ENCODE results near the gene TNNI2.
"Not testable (repeated sequence)": the region's sequence is repeated elsewhere in the genome, so short reads cannot be mapped to it uniquely, and the experiment has no call there.

TNNI2 gene

GRCh38 chr11:1882265-1883238 is 43.8 kb downstream of the TNNI2 start:
- in situ Hi-C loops (cut with MboI; ENCODE audit: low sequenced_read_pairs) = no loop called here

GRCh38 chr11:1883346-1884302 is 44.8 kb downstream of the TNNI2 start:
- in situ Hi-C loops (cut with MboI; ENCODE audit: low sequenced_read_pairs) = no loop called here

- in situ Hi-C loops (cut with MboI; ENCODE audit: low sequenced_read_pairs) = no loop called here
Observed at GRCh38 chr11:1884303-1884700, 45.5 kb downstream of the TNNI2 start.

GRCh38 chr11:1886551-1886950 is 47.8 kb downstream of the TNNI2 start:
- in situ Hi-C loops (cut with MboI; ENCODE audit: low sequenced_read_pairs) = not testable (repeated sequence)

- in situ Hi-C loops (cut with MboI; ENCODE audit: low sequenced_read_pairs) = no loop called here
Observed at GRCh38 chr11:1887451-1888346, 48.9 kb downstream of the TNNI2 start.

GRCh38 chr11:1888347-1888753 is 49.6 kb downstream of the TNNI2 start:
- in situ Hi-C loops (cut with MboI; ENCODE audit: low sequenced_read_pairs) = no loop called here

GRCh38 chr11:1888811-1889210 is 50.0 kb downstream of the TNNI2 start:
- in situ Hi-C loops (cut with MboI; ENCODE audit: low sequenced_read_pairs) = no loop called here

GRCh38 chr11:1889224-1889930 is 50.6 kb downstream of the TNNI2 start:
- in situ Hi-C loops (cut with MboI; ENCODE audit: low sequenced_read_pairs) = no loop called here

- in situ Hi-C loops (cut with MboI; ENCODE audit: low sequenced_read_pairs) = no loop called here
Observed at GRCh38 chr11:1889941-1890855, 51.4 kb downstream of the TNNI2 start.
